Activated B cell treated with CpG ODN at 0.5 μM for 24 hours (primary cell): ENCODE results near the gene NBEAL2. TPM values are rescaled to one million over a fixed set of nuclear protein-coding genes. Genes with fewer than 3 reads are reported as not detected.

ENCODE experiments used
- ATAC-seq: fragments of 200-7000 bp; cut with Tn5 transposase; one replicate; pipeline ENCODE4 v1.10.0; 2021; ENCODE audit warnings: low read depth, mild to moderate bottlenecking, moderate library complexity
- CTCF ChIA-PET: fragments of 350-600 bp; sonication (Branson Sonifier 250); formaldehyde crosslinking; loops from one replicate; lab custom pipeline; 2021; ENCODE audit warnings: antibody characterized with exemption; lab: Charles Lee
- POLR2A ChIA-PET: fragments of 350-600 bp; sonication (Branson Sonifier 250); formaldehyde crosslinking; loops from one replicate; lab custom pipeline; 2021; ENCODE audit warnings: antibody characterized with exemption; lab: Charles Lee
- DNase-seq: peaks from one replicate; pipeline ENCODE4 v3.0.0; 2022
- H3K27ac Mint-ChIP-seq: one replicate; pipeline ENCODE4 v1.8.0; 2020; ENCODE audit warnings: mixed read lengths
- H3K27me3 Mint-ChIP-seq: one replicate; pipeline ENCODE4 v1.8.0; 2021; ENCODE audit warnings: mixed read lengths
- H3K36me3 Mint-ChIP-seq: one replicate; pipeline ENCODE4 v1.8.0; 2021; ENCODE audit warnings: low read depth, mixed read lengths
- H3K4me1 Mint-ChIP-seq: one replicate; pipeline ENCODE4 v1.8.0; 2021; ENCODE audit warnings: mixed read lengths
- H3K4me3 Mint-ChIP-seq: one replicate; pipeline ENCODE4 v1.8.0; 2020; ENCODE audit warnings: mild to moderate bottlenecking, mixed read lengths
- H3K9me3 Mint-ChIP-seq: one replicate; pipeline ENCODE4 v1.8.0; 2020; ENCODE audit warnings: mixed read lengths
- intact Hi-C: fragments of 100-400 bp; cut with micrococcal nuclease; formaldehyde crosslinking; loops from one replicate; pipeline ENCODE4 v1.15.1; 2024
- total RNA-seq: library from RNA; stranded (reverse); gene quantifications from 2 replicates; pipeline ENCODE4 v1.2.3, GENCODE V29; 2022
- TF ChIP-seq, protein P1 (sequence below): fragments of 200-600 bp; IDR thresholded peaks from one replicate; pipeline ENCODE4 v1.8.0; 2022; ENCODE audit warnings: antibody characterized with exemption, mild to moderate bottlenecking

NBEAL2 gene
- total RNA-seq, 1 donor from 2014 or later, result 98.6 TPM

- ChIA-PET POLR2A (interaction anchor here (0.5 to 6.2 kb wide), 3 partner anchors 9 to 59 kb away, joined by 3 to 35 read pairs (median 12); partner anchors contain the start of genes CCDC12 and NBEAL2), CTCF (no interaction called here)
- peaks cover 75% of the 10 kb centered on the region for H3K4me1 Mint-ChIP-seq
- DNase-seq (no peak), ATAC-seq (no peak)
- H3K27ac Mint-ChIP-seq, result peak overlapping the region; percentile 80
- intact Hi-C loops, result no loop called here
- H3K4me3 Mint-ChIP-seq, result no peak overlapping the region
- TF ChIP-seq, protein P1, sequence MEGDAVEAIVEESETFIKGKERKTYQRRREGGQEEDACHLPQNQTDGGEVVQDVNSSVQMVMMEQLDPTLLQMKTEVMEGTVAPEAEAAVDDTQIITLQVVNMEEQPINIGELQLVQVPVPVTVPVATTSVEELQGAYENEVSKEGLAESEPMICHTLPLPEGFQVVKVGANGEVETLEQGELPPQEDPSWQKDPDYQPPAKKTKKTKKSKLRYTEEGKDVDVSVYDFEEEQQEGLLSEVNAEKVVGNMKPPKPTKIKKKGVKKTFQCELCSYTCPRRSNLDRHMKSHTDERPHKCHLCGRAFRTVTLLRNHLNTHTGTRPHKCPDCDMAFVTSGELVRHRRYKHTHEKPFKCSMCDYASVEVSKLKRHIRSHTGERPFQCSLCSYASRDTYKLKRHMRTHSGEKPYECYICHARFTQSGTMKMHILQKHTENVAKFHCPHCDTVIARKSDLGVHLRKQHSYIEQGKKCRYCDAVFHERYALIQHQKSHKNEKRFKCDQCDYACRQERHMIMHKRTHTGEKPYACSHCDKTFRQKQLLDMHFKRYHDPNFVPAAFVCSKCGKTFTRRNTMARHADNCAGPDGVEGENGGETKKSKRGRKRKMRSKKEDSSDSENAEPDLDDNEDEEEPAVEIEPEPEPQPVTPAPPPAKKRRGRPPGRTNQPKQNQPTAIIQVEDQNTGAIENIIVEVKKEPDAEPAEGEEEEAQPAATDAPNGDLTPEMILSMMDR, result no peak
- peaks cover 20% of the 10 kb centered on the region for H3K36me3 Mint-ChIP-seq
- H3K9me3 Mint-ChIP-seq, result no peaks in the 10 kb centered on the region
- H3K27me3 Mint-ChIP-seq, result no peaks in the 10 kb centered on the region
Measured at GRCh38 chr3:46988616-46989015, 9.2 kb downstream of the NBEAL2 start.

DNA sequence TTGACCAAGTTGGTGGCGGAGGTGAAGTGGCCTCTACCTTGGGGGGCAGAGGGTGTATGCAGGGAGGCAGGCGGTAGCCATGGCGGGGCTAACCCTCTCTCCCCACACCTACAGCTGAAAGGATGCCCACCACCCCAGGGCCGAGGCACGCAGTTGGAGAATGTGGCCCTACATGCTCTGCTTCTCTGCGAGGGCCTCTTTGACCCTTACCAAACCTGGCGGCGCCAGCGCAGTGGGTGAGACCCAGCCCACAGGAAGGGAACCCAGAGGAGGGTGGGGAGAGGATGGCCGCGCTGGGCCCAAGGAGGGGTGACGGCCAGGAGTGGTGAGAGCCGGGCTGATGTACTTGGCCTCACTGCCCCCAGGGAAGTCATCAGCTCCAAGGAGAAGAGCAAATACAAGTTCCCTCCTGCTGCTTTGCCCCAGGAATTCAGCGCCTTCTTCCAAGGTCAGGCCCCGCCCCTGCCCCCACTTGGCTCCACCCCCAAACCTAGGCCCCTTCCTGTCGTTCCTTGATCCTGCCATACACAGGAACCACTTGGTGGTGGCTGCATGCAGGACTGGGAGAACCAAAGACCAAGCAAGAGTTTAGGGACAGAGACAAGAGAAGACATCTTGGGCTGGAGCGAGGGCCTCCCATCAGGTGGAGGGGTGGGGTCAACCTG lies 9.8 kb downstream of the NBEAL2 start:
- Mint-ChIP-seq H3K9me3 (no peaks in the 10 kb centered on the region), H3K27ac (peak overlapping the region; percentile 93), H3K27me3 (no peaks in the 10 kb centered on the region), H3K36me3 (peaks cover 24% of the 10 kb centered on the region), H3K4me1 (peaks cover 72% of the 10 kb centered on the region), H3K4me3 (no peak overlapping the region)
- POLR2A ChIA-PET, result interaction anchor here (0.9 to 6.2 kb wide), 5 partner anchors 9 to 20 kb away, joined by 3 to 35 read pairs (median 12); partner anchors contain the start of genes CCDC12 and NBEAL2
- DNase-seq (no peak), ATAC-seq (no peak)
- intact Hi-C loops, result no loop called here
- TF ChIP-seq, protein P1, result no peak
- CTCF ChIA-PET, result no interaction called here

DNA sequence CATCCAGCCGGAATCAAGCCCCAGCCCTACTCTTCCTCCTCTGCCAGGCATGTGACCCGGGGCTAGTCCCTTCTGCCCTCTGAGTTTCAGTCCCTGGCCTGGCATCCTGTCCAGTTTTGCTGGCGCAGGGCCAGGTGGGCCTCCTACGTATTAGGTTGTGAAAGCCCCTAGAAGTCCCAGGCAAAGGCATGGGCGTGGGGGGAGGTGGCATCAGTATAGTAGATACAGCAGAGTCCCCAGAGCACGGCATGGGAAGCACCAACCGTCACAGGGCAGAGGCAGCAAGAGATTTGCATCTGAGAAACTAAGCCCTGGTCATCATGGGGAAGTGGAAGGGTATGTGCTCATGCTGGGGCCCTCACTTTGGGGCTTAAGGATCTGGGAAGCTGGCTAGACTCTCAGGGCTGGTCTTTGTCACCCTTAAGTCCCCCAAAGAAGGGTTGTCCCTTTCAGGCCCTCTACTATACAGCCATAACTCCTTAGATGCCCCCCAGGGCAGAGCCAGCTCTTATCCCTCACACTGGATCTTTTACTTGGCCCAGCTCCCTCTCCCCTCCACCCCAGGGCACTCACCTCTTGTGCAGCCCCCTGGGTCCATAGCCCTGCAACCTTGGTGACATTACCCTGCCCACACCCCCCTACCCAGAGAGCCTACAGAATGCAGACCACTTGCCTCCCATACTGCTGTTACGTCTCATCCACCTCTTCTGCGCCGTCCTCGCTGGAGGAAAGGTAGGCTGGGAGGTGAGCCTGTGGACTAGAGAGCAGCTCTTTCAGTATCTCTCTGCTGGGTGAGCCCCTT lies 11.3 kb downstream of the NBEAL2 start:
- ATAC-seq, result peak; percentile 67
- Mint-ChIP-seq H3K9me3 (no peaks in the 10 kb centered on the region), H3K27ac (peak overlapping the region; percentile 93), H3K36me3 (peaks cover 33% of the 10 kb centered on the region), H3K4me3 (peak overlapping the region; percentile 58), H3K27me3 (no peaks in the 10 kb centered on the region), H3K4me1 (peaks cover 58% of the 10 kb centered on the region)
- TF ChIP-seq, protein P1, result no peak
- POLR2A ChIA-PET, result interaction anchor here (0.9 to 6.2 kb wide), 7 partner anchors 11 to 64 kb away, joined by 3 to 35 read pairs (median 4); partner anchors contain the start of genes CCDC12 and NBEAL2
- no peak for DNase-seq
- CTCF ChIA-PET, result no interaction called here
- intact Hi-C loops, result loop anchor here (2.0 kb wide), 1 partner anchor 16 kb away; no protein-coding TSS in a partner anchor

DNA sequence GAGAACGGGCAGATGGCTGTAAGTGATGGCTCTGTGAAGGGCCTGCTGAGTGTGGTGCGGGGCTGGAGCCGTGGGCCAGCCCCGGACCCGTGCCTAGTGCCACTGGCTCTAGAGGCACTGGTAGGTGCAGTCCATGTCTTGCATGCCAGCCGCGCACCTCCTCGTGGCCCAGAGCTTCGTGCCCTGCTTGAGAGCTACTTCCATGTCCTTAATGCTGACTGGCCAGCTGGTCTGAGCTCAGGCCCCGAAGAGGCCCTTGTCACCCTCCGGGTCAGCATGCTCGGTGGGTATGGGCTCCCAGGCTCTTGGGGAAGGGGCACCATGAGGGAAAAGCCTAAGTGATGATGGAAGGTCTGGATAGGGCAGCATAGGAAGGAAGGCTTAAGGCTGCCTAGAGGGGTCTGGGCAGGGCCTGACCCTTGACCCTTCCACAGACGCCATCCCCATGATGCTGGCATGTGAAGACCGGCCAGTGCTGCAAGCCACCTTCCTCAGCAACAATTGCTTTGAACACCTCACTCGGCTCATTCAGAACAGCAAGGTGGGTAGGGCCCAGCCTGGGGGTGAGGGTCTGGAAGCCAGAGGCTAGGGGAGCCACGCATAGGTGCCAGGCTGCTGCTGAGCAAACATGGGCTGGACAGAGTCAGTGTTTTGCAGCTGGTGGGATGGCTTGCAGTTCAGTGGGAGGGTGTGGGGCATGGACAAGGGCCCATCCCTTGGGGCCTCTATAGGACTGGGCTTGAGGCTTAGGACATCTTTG lies 12.1 kb downstream of the NBEAL2 start:
- Mint-ChIP-seq H3K9me3 (no peaks in the 10 kb centered on the region), H3K4me1 (peaks cover 49% of the 10 kb centered on the region), H3K4me3 (no peak overlapping the region), H3K27me3 (no peaks in the 10 kb centered on the region), H3K36me3 (peaks cover 33% of the 10 kb centered on the region), H3K27ac (peak overlapping the region; percentile 93)
- CTCF ChIA-PET, result no interaction called here
- ATAC-seq (no peak), DNase-seq (no peak)
- TF ChIP-seq, protein P1, result no peak
- intact Hi-C loops, result loop anchor here (2.0 kb wide), 1 partner anchor 17 kb away; no protein-coding TSS in a partner anchor
- POLR2A ChIA-PET, result interaction anchor here (1.0 to 6.2 kb wide), 5 partner anchors 12 to 65 kb away, joined by 3 to 35 read pairs (median 5); partner anchors contain the start of genes CCDC12 and NBEAL2
